ENCODE data around the gene DDX43.

Gene DDX43

GRCh38 chr6:73367761-73368355 is 26.8 kb upstream of the DDX43 start:
- DNase-seq (ENCODE audit: low spot score), result no peak
- no peak for TF ChIP-seq CTCF (IDR thresholded peaks at IDR 0.05; ENCODE audit: poor library complexity, severe bottlenecking)
- no peak for ATAC-seq (ENCODE audit: low read depth)

DNA sequence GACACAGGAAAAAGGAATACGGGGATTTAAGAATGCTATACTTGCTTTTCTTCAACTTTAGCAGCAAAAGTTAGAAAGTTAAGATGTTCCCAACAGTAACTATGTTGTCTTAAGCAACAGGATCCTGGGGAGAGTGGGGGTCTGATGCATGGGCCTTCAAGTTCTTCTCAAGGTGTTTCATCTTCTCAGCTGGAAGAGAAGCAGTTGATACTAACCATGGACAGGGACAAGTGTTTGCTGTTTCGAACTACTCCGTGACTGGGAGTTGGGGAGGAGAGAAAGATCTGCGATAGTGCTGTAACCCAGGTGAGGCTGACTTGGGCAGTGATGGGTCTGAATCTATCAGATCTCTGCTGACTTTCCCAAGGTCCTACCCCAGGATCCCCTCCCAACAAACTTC is 26.0 kb upstream of the DDX43 start:
- no peaks in the 10 kb centered on the region for H3K36me3 ChIP-seq (ENCODE audit: low read depth)
- H3K27ac ChIP-seq (ENCODE audit: poor library complexity, severe bottlenecking), result no peak overlapping the region
- DNase-seq (ENCODE audit: low spot score) (no peak), ATAC-seq (ENCODE audit: low read depth) (no peak)
- no peak for TF ChIP-seq CTCF (IDR thresholded peaks at IDR 0.05; ENCODE audit: poor library complexity, severe bottlenecking)
- H3K4me3 ChIP-seq (ENCODE audit: severe bottlenecking), result no peak overlapping the region
- H3K9me3 ChIP-seq (ENCODE audit: severe bottlenecking), result peaks cover 4% of the 10 kb centered on the region
- H3K27me3 ChIP-seq (ENCODE audit: insufficient read depth, poor library complexity, severe bottlenecking), result no peaks in the 10 kb centered on the region
- no peaks in the 10 kb centered on the region for H3K4me1 ChIP-seq (ENCODE audit: insufficient read depth, poor library complexity, severe bottlenecking)

More at GRCh38 chr6:73367761-73368355, 26.8 kb upstream of the DDX43 start:
- Histone ChIP-seq H3K36me3 (ENCODE audit: low read depth) (no peaks in the 10 kb centered on the region), H3K4me3 (ENCODE audit: severe bottlenecking) (no peak overlapping the region), H3K4me1 (ENCODE audit: insufficient read depth, poor library complexity, severe bottlenecking) (no peaks in the 10 kb centered on the region), H3K9me3 (ENCODE audit: severe bottlenecking) (peaks cover 4% of the 10 kb centered on the region), H3K27ac (ENCODE audit: poor library complexity, severe bottlenecking) (no peak overlapping the region), H3K27me3 (ENCODE audit: insufficient read depth, poor library complexity, severe bottlenecking) (no peaks in the 10 kb centered on the region)

DNA sequence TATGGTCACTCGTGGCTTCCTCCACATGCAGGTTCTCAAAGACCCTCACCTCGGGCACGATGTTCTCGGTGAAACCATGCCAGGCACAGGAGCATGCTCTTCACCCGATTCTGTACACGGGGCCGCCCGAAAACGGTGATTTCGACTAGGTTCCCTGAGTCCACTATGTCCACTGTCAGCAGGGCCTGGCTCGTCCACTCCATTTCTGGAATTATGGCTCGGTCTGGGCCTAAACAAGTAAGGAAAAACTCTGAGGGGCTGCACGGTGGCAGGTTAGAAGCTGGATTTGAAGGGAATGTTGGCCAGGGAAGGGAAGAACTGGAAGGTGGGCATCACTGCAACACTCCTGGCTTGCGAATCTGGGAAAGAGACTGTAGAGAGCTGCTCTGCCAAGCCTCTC is 25.5 kb upstream of the DDX43 start:
- H3K36me3 ChIP-seq (ENCODE audit: low read depth), result no peaks in the 10 kb centered on the region
- no peaks in the 10 kb centered on the region for H3K27me3 ChIP-seq (ENCODE audit: insufficient read depth, poor library complexity, severe bottlenecking)
- H3K4me1 ChIP-seq (ENCODE audit: insufficient read depth, poor library complexity, severe bottlenecking), result no peaks in the 10 kb centered on the region
- DNase-seq (ENCODE audit: low spot score) (no peak), ATAC-seq (ENCODE audit: low read depth) (no peak)
- no peak overlapping the region for H3K27ac ChIP-seq (ENCODE audit: poor library complexity, severe bottlenecking)
- H3K9me3 ChIP-seq (ENCODE audit: severe bottlenecking), result peaks cover 4% of the 10 kb centered on the region
- H3K4me3 ChIP-seq (ENCODE audit: severe bottlenecking), result no peak overlapping the region
- no peak for TF ChIP-seq CTCF (IDR thresholded peaks at IDR 0.05; ENCODE audit: poor library complexity, severe bottlenecking)

GRCh38 chr6:73369563-73369962 is 25.1 kb upstream of the DDX43 start, which contains the start of gene OOEP:
OOEP (minus strand) TSS chr6:73369897; CDS start chr6:73369792, 105 bp downstream.
- TF ChIP-seq CTCF (IDR thresholded peaks at IDR 0.05; ENCODE audit: poor library complexity, severe bottlenecking), result no peak
- no peak within 1 kb of the TSS for H3K27ac ChIP-seq (ENCODE audit: poor library complexity, severe bottlenecking)
- ATAC-seq (ENCODE audit: low read depth), result no peak
- H3K36me3 ChIP-seq (ENCODE audit: low read depth), result no peaks in the 10 kb centered on the region
- H3K27me3 ChIP-seq (ENCODE audit: insufficient read depth, poor library complexity, severe bottlenecking), result no peaks in the 10 kb centered on the region
- DNase-seq (ENCODE audit: low spot score), result no peak
- no peak within 1 kb of the TSS for H3K4me3 ChIP-seq (ENCODE audit: severe bottlenecking)
- no peaks in the 10 kb centered on the region for H3K4me1 ChIP-seq (ENCODE audit: insufficient read depth, poor library complexity, severe bottlenecking)
- peaks cover 4% of the 10 kb centered on the region for H3K9me3 ChIP-seq (ENCODE audit: severe bottlenecking)

GRCh38 chr6:73371984-73372383 is 22.6 kb upstream of the DDX43 start:
- DNase-seq (ENCODE audit: low spot score), result no peak

More at GRCh38 chr6:73371984-73372383, 22.6 kb upstream of the DDX43 start:
- Histone ChIP-seq H3K4me3 (ENCODE audit: severe bottlenecking) (no peak overlapping the region), H3K36me3 (ENCODE audit: low read depth) (no peaks in the 10 kb centered on the region), H3K9me3 (ENCODE audit: severe bottlenecking) (peaks cover 4% of the 10 kb centered on the region), H3K27ac (ENCODE audit: poor library complexity, severe bottlenecking) (no peak overlapping the region), H3K4me1 (ENCODE audit: insufficient read depth, poor library complexity, severe bottlenecking) (no peaks in the 10 kb centered on the region), H3K27me3 (ENCODE audit: insufficient read depth, poor library complexity, severe bottlenecking) (no peaks in the 10 kb centered on the region)
- no peak for ATAC-seq (ENCODE audit: low read depth)
- no peak for TF ChIP-seq CTCF (IDR thresholded peaks at IDR 0.05; ENCODE audit: poor library complexity, severe bottlenecking)

All from RWPE2 (cell line).